ENCODE results near the gene MRPL33. TPM values are rescaled to one million over a fixed set of nuclear protein-coding genes. Genes with fewer than 3 reads are reported as not detected.
A peak's percentile ranks its signal among the peaks of the same experiment; 100 is the strongest.

Gene MRPL33
- polyA plus RNA-seq, 3 donors, result 67.4 to 341 (median 331) TPM

- no CpG with 5 or more reads among the region's 3 CpGs for WGBS (ENCODE audit: insufficient coverage)
- Mint-ChIP-seq H3K27ac (peak overlapping the region in 1 of 7 donors; percentile 27), H3K4me3 (no peak overlapping the region), H3K36me3 (peaks cover 48 to 56% of the 10 kb centered on the region in 2 donors), H3K4me1 (peaks cover 57% of the 10 kb centered on the region), H3K27me3 (ENCODE audit: low read depth in 3 of 3) (no peaks in the 10 kb centered on the region), H3K9me3 (no peaks in the 10 kb centered on the region)
- TF ChIP-seq, protein P1, sequence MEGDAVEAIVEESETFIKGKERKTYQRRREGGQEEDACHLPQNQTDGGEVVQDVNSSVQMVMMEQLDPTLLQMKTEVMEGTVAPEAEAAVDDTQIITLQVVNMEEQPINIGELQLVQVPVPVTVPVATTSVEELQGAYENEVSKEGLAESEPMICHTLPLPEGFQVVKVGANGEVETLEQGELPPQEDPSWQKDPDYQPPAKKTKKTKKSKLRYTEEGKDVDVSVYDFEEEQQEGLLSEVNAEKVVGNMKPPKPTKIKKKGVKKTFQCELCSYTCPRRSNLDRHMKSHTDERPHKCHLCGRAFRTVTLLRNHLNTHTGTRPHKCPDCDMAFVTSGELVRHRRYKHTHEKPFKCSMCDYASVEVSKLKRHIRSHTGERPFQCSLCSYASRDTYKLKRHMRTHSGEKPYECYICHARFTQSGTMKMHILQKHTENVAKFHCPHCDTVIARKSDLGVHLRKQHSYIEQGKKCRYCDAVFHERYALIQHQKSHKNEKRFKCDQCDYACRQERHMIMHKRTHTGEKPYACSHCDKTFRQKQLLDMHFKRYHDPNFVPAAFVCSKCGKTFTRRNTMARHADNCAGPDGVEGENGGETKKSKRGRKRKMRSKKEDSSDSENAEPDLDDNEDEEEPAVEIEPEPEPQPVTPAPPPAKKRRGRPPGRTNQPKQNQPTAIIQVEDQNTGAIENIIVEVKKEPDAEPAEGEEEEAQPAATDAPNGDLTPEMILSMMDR (IDR thresholded peaks at IDR 0.05), result no peak
- no peak for DNase-seq
- Histone ChIP-seq H4K20me1 (ENCODE audit: insufficient read depth, low read length) (peaks cover 16% of the 10 kb centered on the region), H3K9me3 (replicated peaks in 1 of 2; ENCODE audit: control insufficient read depth in 1 of 2, insufficient read depth in 1 of 2, low read length in 2 of 2) (no peaks in the 10 kb centered on the region), H2AFZ (ENCODE audit: insufficient read depth, low read depth, low read length, poor library complexity, severe bottlenecking) (no peak overlapping the region), H3K27ac (ENCODE audit: low read depth in 1 of 2, low read length in 2 of 2) (peak overlapping the region in 1 of 2 donors; percentile 60), H3K36me3 (replicated peaks in 1 of 2; ENCODE audit: control insufficient read depth in 1 of 2, insufficient read depth in 2 of 2, low read length in 2 of 2) (peaks cover 13 to 63% of the 10 kb centered on the region in 2 donors), H3K4me1 (ENCODE audit: control insufficient read depth in 1 of 2, insufficient read depth in 2 of 2, low read length in 2 of 2) (peaks cover 31 to 65% of the 10 kb centered on the region in 2 donors), H3K9ac (ENCODE audit: insufficient read depth, low read length, poor library complexity, severe bottlenecking) (no peak overlapping the region), H3K27me3 (ENCODE audit: control insufficient read depth in 2 of 2, insufficient read depth in 2 of 2, low read length in 2 of 2) (no peaks in the 10 kb centered on the region), H3K4me3 (replicated peaks in 1 of 3; ENCODE audit: low read depth in 2 of 3, low read length in 3 of 3) (no peak overlapping the region), H3K4me2 (replicated peaks; ENCODE audit: extremely low read depth, low read length, poor library complexity, severe bottlenecking) (no peak overlapping the region), H3K79me2 (ENCODE audit: insufficient read depth, low read length) (peaks cover 93% of the 10 kb centered on the region)
- intact Hi-C loops (cut with micrococcal nuclease), result loop anchor here in 1 of 2 donors (10.0 kb wide), 1 partner anchor 48 kb away; no protein-coding TSS in a partner anchor
Measured at GRCh38 chr2:27776696-27777095, 5.2 kb downstream of the MRPL33 start.

DNA sequence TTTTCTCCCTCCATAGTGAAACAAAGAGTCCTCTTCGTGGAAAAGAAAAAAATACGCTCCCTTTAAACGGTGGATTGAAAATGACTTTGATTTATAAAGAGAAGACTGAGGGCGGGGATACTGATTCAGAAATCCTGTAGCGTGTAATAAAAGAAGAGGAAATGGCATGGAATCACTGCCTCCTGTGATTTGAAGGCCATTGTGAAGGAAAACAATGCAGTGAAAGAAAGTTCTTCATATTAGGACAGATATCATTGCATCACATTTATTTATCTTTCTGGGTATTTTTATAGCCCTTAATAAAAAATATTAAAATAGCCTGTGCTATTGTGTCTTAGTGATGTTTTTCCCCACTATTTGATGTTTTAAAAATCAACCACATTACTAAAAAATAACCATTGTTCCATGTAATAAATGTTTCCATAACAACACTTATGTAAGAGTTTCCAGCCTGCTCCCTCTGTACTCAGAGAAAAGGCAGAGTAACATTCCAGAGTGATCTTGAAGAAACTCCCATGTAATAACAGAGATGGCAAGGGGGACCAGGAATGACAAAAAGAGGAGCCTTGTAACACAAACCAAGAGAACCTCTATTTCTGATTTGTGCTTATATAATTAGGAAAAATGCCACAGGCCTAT is 8.0 kb downstream of the MRPL33 start:
- Mint-ChIP-seq H3K27ac (no peak overlapping the region), H3K27me3 (ENCODE audit: low read depth in 3 of 3) (no peaks in the 10 kb centered on the region), H3K4me3 (no peak overlapping the region), H3K36me3 (peaks cover 54 to 64% of the 10 kb centered on the region in 2 donors), H3K4me1 (peaks cover 33% of the 10 kb centered on the region), H3K9me3 (no peaks in the 10 kb centered on the region)
- Histone ChIP-seq H4K20me1 (ENCODE audit: insufficient read depth, low read length) (peaks cover 16% of the 10 kb centered on the region), H3K79me2 (ENCODE audit: insufficient read depth, low read length) (peaks cover 78% of the 10 kb centered on the region), H3K4me2 (replicated peaks; ENCODE audit: extremely low read depth, low read length, poor library complexity, severe bottlenecking) (no peak overlapping the region), H3K27ac (ENCODE audit: low read depth in 1 of 2, low read length in 2 of 2) (peak overlapping the region in 1 of 2 donors; percentile 60), H3K4me3 (replicated peaks in 1 of 3; ENCODE audit: low read depth in 2 of 3, low read length in 3 of 3) (no peak overlapping the region), H3K36me3 (replicated peaks in 1 of 2; ENCODE audit: control insufficient read depth in 1 of 2, insufficient read depth in 2 of 2, low read length in 2 of 2) (peaks cover 13 to 73% of the 10 kb centered on the region in 2 donors), H3K9ac (ENCODE audit: insufficient read depth, low read length, poor library complexity, severe bottlenecking) (no peak overlapping the region), H3K27me3 (ENCODE audit: control insufficient read depth in 2 of 2, insufficient read depth in 2 of 2, low read length in 2 of 2) (no peaks in the 10 kb centered on the region), H3K9me3 (replicated peaks in 1 of 2; ENCODE audit: control insufficient read depth in 1 of 2, insufficient read depth in 1 of 2, low read length in 2 of 2) (no peaks in the 10 kb centered on the region), H3K4me1 (ENCODE audit: control insufficient read depth in 1 of 2, insufficient read depth in 2 of 2, low read length in 2 of 2) (peaks cover 7 to 39% of the 10 kb centered on the region in 2 donors), H2AFZ (ENCODE audit: insufficient read depth, low read depth, low read length, poor library complexity, severe bottlenecking) (no peak overlapping the region)
- TF ChIP-seq, protein P1 (IDR thresholded peaks at IDR 0.05), result no peak
- no CpG with 5 or more reads among the region's 5 CpGs for WGBS (ENCODE audit: insufficient coverage)
- intact Hi-C loops (cut with micrococcal nuclease), result loop anchor here in 1 of 2 donors (10.0 kb wide), 1 partner anchor 45 kb away; no protein-coding TSS in a partner anchor
- no peak for DNase-seq
